Adrenal gland (tissue), 5 donors: Measurements from ENCODE around the gene CISH.

ENCODE experiments used
- POLR2A ChIP-seq, 2 donors: fragments of 450-650 bp; IDR thresholded peaks; one replicate each; pipeline ENCODE4 v1.6.1; 2017; ENCODE audit warnings: antibody characterized with exemption in 2 of 2, mild to moderate bottlenecking in 2 of 2, moderate library complexity in 1 of 2
- TF ChIP-seq, protein P1 (sequence below), 6 experiments: fragments of 450-650 bp in 4 of 6; fragments of 200-600 bp in 2 of 6; sonication (generic) in 1 of 6; IDR thresholded peaks; 1 replicate in 5 of 6; 2 replicates in 1 of 6; pipeline versions ENCODE4 v1.5.1 to v1.8.0; 2016 to 2021; ENCODE audit warnings: antibody characterized with exemption in 6 of 6, mild to moderate bottlenecking in 2 of 6, moderate library complexity in 1 of 6
- donor health status: DM: no; HTN: no; CAD: no.

- TF ChIP-seq, protein P1, sequence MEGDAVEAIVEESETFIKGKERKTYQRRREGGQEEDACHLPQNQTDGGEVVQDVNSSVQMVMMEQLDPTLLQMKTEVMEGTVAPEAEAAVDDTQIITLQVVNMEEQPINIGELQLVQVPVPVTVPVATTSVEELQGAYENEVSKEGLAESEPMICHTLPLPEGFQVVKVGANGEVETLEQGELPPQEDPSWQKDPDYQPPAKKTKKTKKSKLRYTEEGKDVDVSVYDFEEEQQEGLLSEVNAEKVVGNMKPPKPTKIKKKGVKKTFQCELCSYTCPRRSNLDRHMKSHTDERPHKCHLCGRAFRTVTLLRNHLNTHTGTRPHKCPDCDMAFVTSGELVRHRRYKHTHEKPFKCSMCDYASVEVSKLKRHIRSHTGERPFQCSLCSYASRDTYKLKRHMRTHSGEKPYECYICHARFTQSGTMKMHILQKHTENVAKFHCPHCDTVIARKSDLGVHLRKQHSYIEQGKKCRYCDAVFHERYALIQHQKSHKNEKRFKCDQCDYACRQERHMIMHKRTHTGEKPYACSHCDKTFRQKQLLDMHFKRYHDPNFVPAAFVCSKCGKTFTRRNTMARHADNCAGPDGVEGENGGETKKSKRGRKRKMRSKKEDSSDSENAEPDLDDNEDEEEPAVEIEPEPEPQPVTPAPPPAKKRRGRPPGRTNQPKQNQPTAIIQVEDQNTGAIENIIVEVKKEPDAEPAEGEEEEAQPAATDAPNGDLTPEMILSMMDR (IDR thresholded peaks at IDR 0.05): peak in 1 of 6 experiments; percentile 4
- peak; percentile 26 to 44 for TF ChIP-seq POLR2A (IDR thresholded peaks at IDR 0.05)
Measured at GRCh38 chr3:50567386-50568167, 44.0 kb downstream of the CISH start, which contains the start of gene C3orf18.
